Keratinocyte (primary cell): Measurements from ENCODE around the gene FBLN1. TPM values are rescaled to one million over a fixed set of nuclear protein-coding genes. Genes with fewer than 3 reads are reported as not detected.

Source experiments
- DNase-seq: peaks from one replicate; pipeline ENCODE4 v3.0.0-alpha.2; 2011; ENCODE audit warnings: low read depth, missing footprints, low spot score
- FAIRE-seq: peaks from 2 replicates; lab custom pipeline; 2011; peaks lifted over from hg19 to GRCh38; lab: Jason Lieb, UNC
- H2AFZ ChIP-seq: 2 replicates; pipeline ENCODE4 v1.6.0; 2012; ENCODE audit warnings: low read length, control low read depth, inconsistent platforms; ENCODE audit not compliant: control insufficient read depth
- H3K27ac ChIP-seq: 2 replicates; pipeline ENCODE4 v1.5.1; 2011; ENCODE audit warnings: low read length; ENCODE audit not compliant: control insufficient read depth, insufficient read depth
- H3K27me3 ChIP-seq: 3 replicates; pipeline ENCODE4 v1.6.0; 2011; ENCODE audit warnings: low read length; ENCODE audit not compliant: control insufficient read depth, insufficient read depth; ENCODE audit errors: extremely low read depth
- H3K36me3 ChIP-seq, 2 experiments: 2 replicates in 1 of 2; 3 replicates in 1 of 2; pipeline ENCODE4 v1.5.1; 2011; ENCODE audit warnings: low read length in 2 of 2, mild to moderate bottlenecking in 1 of 2; ENCODE audit not compliant: control insufficient read depth in 2 of 2, insufficient read depth in 2 of 2; ENCODE audit errors: extremely low read depth in 1 of 2
- H3K4me1 ChIP-seq: 3 replicates; pipeline ENCODE4 v1.5.1; 2011; ENCODE audit warnings: low read length; ENCODE audit not compliant: control insufficient read depth, insufficient read depth; ENCODE audit errors: extremely low read depth
- H3K4me2 ChIP-seq: 3 replicates; pipeline ENCODE4 v1.6.0; 2011; ENCODE audit warnings: low read depth, low read length; ENCODE audit not compliant: control insufficient read depth, insufficient read depth; ENCODE audit errors: extremely low read depth
- H3K4me3 ChIP-seq, 3 experiments: fragments of 200-600 bp in 1 of 3; sonication (generic) in 1 of 3; 2 replicates in 2 of 3; 3 replicates in 1 of 3; pipeline ENCODE4 v1.5.1; 2011 to 2016; ENCODE audit warnings: low read length in 3 of 3, mild to moderate bottlenecking in 3 of 3, control low read depth in 2 of 3, inconsistent platforms in 1 of 3, low read depth in 1 of 3, mixed read lengths in 1 of 3, mixed run types in 1 of 3, moderate library complexity in 1 of 3; ENCODE audit not compliant: control insufficient read depth in 2 of 3, insufficient read depth in 2 of 3; ENCODE audit errors: extremely low read depth in 1 of 3
- H3K79me2 ChIP-seq: 2 replicates; pipeline ENCODE4 v1.6.0; 2012; ENCODE audit warnings: low read length; ENCODE audit not compliant: control insufficient read depth, insufficient read depth
- H3K9ac ChIP-seq: 3 replicates; pipeline ENCODE4 v1.6.0; 2011; ENCODE audit warnings: low read length; ENCODE audit not compliant: control insufficient read depth, insufficient read depth; ENCODE audit errors: extremely low read depth
- H3K9me1 ChIP-seq: 3 replicates; pipeline ENCODE4 v1.6.0; 2011; ENCODE audit warnings: low read length; ENCODE audit not compliant: control insufficient read depth, insufficient read depth; ENCODE audit errors: extremely low read depth
- H3K9me3 ChIP-seq: 2 replicates; pipeline ENCODE4 v1.5.1; 2012; ENCODE audit warnings: low read depth, low read length; ENCODE audit not compliant: control insufficient read depth
- H4K20me1 ChIP-seq: 3 replicates; pipeline ENCODE4 v1.6.0; 2011; ENCODE audit warnings: low read length; ENCODE audit not compliant: control insufficient read depth, insufficient read depth; ENCODE audit errors: extremely low read depth
- EZH2 ChIP-seq: IDR thresholded peaks from one replicate; pipeline ENCODE4 v1.6.1; 2012; ENCODE audit warnings: inconsistent platforms, mild to moderate bottlenecking, low read length, moderate library complexity
- dilution Hi-C: fragments of 300-500 bp; cut with MboI; formaldehyde crosslinking; loops from one replicate; pipeline ENCODE4 v1.7.0; 2020; ENCODE audit warnings: low sequenced_read_pairs; ENCODE audit not compliant: extremely low pct_ligation_motif_present
- polyA plus RNA-seq, 5 experiments: library from polyadenylated mRNA; depleted of rRNA in 3 of 5; stranded (reverse) in 3 of 5; stranded (forward) in 1 of 5; unstranded in 1 of 5; fragments of >200 nt; gene quantifications; 1 replicate in 1 of 5; 2 replicates in 3 of 5; 3 replicates in 1 of 5; pipeline versions ENCODE4 v1.2.1 to v1.2.3, GENCODE V29; 2011 to 2012; ENCODE audit warnings: missing spikeins in 2 of 5, low read depth in 1 of 5, low replicate concordance in 1 of 5
- TF ChIP-seq, protein P1 (sequence below), 3 experiments: IDR thresholded peaks in 1 of 3; conservative IDR thresholded peaks in 1 of 3; optimal IDR thresholded peaks in 1 of 3; 2 replicates in 2 of 3; 3 replicates in 1 of 3; pipeline versions ENCODE3 to v1.5.1; 2011; ENCODE audit warnings: low read length in 3 of 3, mild to moderate bottlenecking in 3 of 3, moderate library complexity in 2 of 3, control low read depth in 1 of 3, inconsistent platforms in 1 of 3; ENCODE audit not compliant: insufficient read depth in 2 of 3; ENCODE audit errors: extremely low read depth in 1 of 3

Gene FBLN1
- polyA plus RNA-seq, 1 donor (not counting 4 experiments of a cell fraction or from before 2014, with no cell fraction given): 13.7 TPM

GRCh38 chr22:45575173-45575572, 72.5 kb downstream of the FBLN1 start:
- Histone ChIP-seq H3K4me1 (peaks cover 9% of the 10 kb centered on the region), H3K27ac (no peak overlapping the region), H3K4me2 (no peak overlapping the region), H3K9me3 (no peaks in the 10 kb centered on the region), H3K79me2 (no peaks in the 10 kb centered on the region), H3K27me3 (no peaks in the 10 kb centered on the region), H3K9me1 (no peaks in the 10 kb centered on the region), H2AFZ (no peak overlapping the region), H4K20me1 (no peaks in the 10 kb centered on the region), H3K9ac (no peak overlapping the region), H3K36me3 (no peaks in the 10 kb centered on the region), H3K4me3 (no peak overlapping the region)
- no peak for DNase-seq
- no peak for FAIRE-seq
- TF ChIP-seq EZH2: no peak
- TF ChIP-seq, protein P1, sequence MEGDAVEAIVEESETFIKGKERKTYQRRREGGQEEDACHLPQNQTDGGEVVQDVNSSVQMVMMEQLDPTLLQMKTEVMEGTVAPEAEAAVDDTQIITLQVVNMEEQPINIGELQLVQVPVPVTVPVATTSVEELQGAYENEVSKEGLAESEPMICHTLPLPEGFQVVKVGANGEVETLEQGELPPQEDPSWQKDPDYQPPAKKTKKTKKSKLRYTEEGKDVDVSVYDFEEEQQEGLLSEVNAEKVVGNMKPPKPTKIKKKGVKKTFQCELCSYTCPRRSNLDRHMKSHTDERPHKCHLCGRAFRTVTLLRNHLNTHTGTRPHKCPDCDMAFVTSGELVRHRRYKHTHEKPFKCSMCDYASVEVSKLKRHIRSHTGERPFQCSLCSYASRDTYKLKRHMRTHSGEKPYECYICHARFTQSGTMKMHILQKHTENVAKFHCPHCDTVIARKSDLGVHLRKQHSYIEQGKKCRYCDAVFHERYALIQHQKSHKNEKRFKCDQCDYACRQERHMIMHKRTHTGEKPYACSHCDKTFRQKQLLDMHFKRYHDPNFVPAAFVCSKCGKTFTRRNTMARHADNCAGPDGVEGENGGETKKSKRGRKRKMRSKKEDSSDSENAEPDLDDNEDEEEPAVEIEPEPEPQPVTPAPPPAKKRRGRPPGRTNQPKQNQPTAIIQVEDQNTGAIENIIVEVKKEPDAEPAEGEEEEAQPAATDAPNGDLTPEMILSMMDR (optimal IDR thresholded peaks at IDR 0.05 in 1 of 3, IDR thresholded peaks at IDR 0.05 in 1 of 3, conservative IDR thresholded peaks at IDR 0.05 in 1 of 3; ENCODE audit: extremely low read depth in 1 of 3, insufficient read depth in 2 of 3, low read length in 3 of 3): no peak
- dilution Hi-C loops: no loop called here

- H4K20me1 ChIP-seq: no peaks in the 10 kb centered on the region
- dilution Hi-C loops: no loop called here
- FAIRE-seq: no peak
- H2AFZ ChIP-seq: no peak overlapping the region
- no peak overlapping the region for H3K9ac ChIP-seq
- no peaks in the 10 kb centered on the region for H3K9me1 ChIP-seq
- no peaks in the 10 kb centered on the region for H3K27me3 ChIP-seq
- H3K4me2 ChIP-seq: no peak overlapping the region
- H3K36me3 ChIP-seq: no peaks in the 10 kb centered on the region
- no peak for TF ChIP-seq EZH2
- no peaks in the 10 kb centered on the region for H3K79me2 ChIP-seq
- no peaks in the 10 kb centered on the region for H3K9me3 ChIP-seq
- H3K27ac ChIP-seq: no peak overlapping the region
- H3K4me3 ChIP-seq: no peak overlapping the region
- H3K4me1 ChIP-seq: peaks cover 9% of the 10 kb centered on the region
- DNase-seq: no peak
Measured at GRCh38 chr22:45575607-45576272, 73.1 kb downstream of the FBLN1 start.

DNA sequence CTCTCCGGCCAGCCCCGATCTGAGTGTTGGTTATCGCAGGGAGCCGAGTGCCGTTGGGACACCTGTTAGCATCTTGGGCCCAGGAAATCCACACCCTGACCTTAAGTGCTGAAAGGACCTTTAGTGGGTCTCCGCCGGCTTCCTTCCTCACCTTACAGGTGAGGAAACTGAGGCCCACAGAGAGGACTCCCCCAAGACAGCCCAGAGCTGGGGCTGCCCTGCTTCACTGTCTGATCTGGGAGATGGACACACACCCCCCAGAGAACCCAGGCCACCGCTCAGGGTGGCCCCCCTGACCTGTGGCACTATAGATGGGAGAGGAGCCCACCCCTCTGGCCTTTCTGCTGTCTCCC, 73.6 kb downstream of the FBLN1 start:
- FAIRE-seq: no peak
- dilution Hi-C loops: no loop called here
- peaks cover 9% of the 10 kb centered on the region for H3K4me1 ChIP-seq

More for the DNA sequence above, 73.6 kb downstream of the FBLN1 start:
- no peaks in the 10 kb centered on the region for H4K20me1 ChIP-seq
- H3K9ac ChIP-seq: no peak overlapping the region
- no peaks in the 10 kb centered on the region for H3K79me2 ChIP-seq
- no peaks in the 10 kb centered on the region for H3K27me3 ChIP-seq
- H3K9me1 ChIP-seq: no peaks in the 10 kb centered on the region
- H3K4me3 ChIP-seq: no peak overlapping the region
- no peak overlapping the region for H2AFZ ChIP-seq
- no peak for DNase-seq
- no peaks in the 10 kb centered on the region for H3K36me3 ChIP-seq
- no peak overlapping the region for H3K27ac ChIP-seq
- no peak for TF ChIP-seq EZH2
- H3K9me3 ChIP-seq: no peaks in the 10 kb centered on the region
- H3K4me2 ChIP-seq: no peak overlapping the region
